ENCODE measurements around the gene AREL1. TPM values are rescaled to one million over a fixed set of nuclear protein-coding genes. Genes with fewer than 3 reads are reported as not detected.

Gene AREL1
- total RNA-seq, 1 experiment from 2014 or later: 98.4 TPM

DNA sequence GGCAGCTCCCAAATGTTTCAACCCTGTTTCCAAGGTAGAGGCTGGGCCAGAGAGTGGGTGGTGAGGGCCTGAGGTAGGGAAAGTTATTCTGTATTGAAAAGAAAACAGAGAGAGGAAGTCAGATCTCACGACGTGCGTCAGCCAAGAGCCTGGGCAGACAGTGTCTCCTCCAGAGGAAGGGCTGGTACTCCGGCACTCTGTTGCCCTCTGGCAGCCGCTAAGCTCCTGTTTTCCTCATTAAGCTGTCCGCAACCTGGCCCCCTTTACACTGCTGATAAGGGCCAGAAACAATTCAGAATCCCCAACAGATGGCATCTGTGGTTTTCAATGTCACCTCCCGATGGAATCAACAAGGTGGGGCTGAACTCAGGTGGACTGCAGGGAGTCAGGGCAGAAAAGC, 74.8 kb downstream of the AREL1 start:
- H3K4me2 ChIP-seq: no peak overlapping the region
- H3K36me3 ChIP-seq (ENCODE audit: low read depth): no peaks in the 10 kb centered on the region
- no peaks in the 10 kb centered on the region for H3K9me2 ChIP-seq (ENCODE audit: insufficient read depth)
- H2AFZ ChIP-seq: no peak overlapping the region
- H3K27me3 ChIP-seq (ENCODE audit: insufficient read depth, low read depth): no peaks in the 10 kb centered on the region
- intact Hi-C loops (cut with micrococcal nuclease; ENCODE audit: unreplicated experiment): no loop called here
- no peak overlapping the region for H3K4me3 ChIP-seq
- no peaks in the 10 kb centered on the region for H3K9me3 ChIP-seq (ENCODE audit: insufficient read depth, low read depth)
- ChIA-PET POLR2A (ENCODE audit: unreplicated experiment) (interaction anchor here (0.5 to 0.7 kb wide), 2 partner anchors 498 to 790 kb away, joined by 5 to 9 read pairs; partner anchors contain the start of gene JDP2), CTCF (no interaction called here)
- no peaks in the 10 kb centered on the region for H3K79me2 ChIP-seq (ENCODE audit: low read depth)
- peaks cover 9% of the 10 kb centered on the region for H3K4me1 ChIP-seq (replicated peaks; ENCODE audit: insufficient read depth)
- H3K27ac ChIP-seq: no peak overlapping the region
- no peaks in the 10 kb centered on the region; the same call in none of the 2 replicates for H3F3A ChIP-seq (ENCODE audit: insufficient read depth, low read depth)
- DNase-seq: no peak
- TF ChIP-seq EZH2 (IDR thresholded peaks at IDR 0.05; ENCODE audit: low read depth): no peak
- TF ChIP-seq, protein P1, sequence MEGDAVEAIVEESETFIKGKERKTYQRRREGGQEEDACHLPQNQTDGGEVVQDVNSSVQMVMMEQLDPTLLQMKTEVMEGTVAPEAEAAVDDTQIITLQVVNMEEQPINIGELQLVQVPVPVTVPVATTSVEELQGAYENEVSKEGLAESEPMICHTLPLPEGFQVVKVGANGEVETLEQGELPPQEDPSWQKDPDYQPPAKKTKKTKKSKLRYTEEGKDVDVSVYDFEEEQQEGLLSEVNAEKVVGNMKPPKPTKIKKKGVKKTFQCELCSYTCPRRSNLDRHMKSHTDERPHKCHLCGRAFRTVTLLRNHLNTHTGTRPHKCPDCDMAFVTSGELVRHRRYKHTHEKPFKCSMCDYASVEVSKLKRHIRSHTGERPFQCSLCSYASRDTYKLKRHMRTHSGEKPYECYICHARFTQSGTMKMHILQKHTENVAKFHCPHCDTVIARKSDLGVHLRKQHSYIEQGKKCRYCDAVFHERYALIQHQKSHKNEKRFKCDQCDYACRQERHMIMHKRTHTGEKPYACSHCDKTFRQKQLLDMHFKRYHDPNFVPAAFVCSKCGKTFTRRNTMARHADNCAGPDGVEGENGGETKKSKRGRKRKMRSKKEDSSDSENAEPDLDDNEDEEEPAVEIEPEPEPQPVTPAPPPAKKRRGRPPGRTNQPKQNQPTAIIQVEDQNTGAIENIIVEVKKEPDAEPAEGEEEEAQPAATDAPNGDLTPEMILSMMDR (conservative IDR thresholded peaks at IDR 0.05): no peak
- BruUV-seq (replicated peaks): no TSS peak
- H4K20me1 ChIP-seq (ENCODE audit: insufficient read depth): no peaks in the 10 kb centered on the region

- TF ChIP-seq, protein P1 (conservative IDR thresholded peaks at IDR 0.05): no peak
- TF ChIP-seq EZH2 (IDR thresholded peaks at IDR 0.05; ENCODE audit: low read depth): no peak
- ChIA-PET POLR2A (ENCODE audit: unreplicated experiment) (interaction anchor here (0.6 kb wide), 1 partner anchor 22 kb away, joined by 4 read pairs; no protein-coding TSS in a partner anchor), CTCF (no interaction called here)
- H2AFZ ChIP-seq: no peak overlapping the region
- H3K27ac ChIP-seq: no peak overlapping the region
- H3K4me3 ChIP-seq: no peak overlapping the region
- H4K20me1 ChIP-seq (ENCODE audit: insufficient read depth): no peaks in the 10 kb centered on the region
- H3K4me2 ChIP-seq: no peak overlapping the region
- H3K36me3 ChIP-seq (ENCODE audit: low read depth): no peaks in the 10 kb centered on the region
- intact Hi-C loops (cut with micrococcal nuclease; ENCODE audit: unreplicated experiment): no loop called here
- H3K79me2 ChIP-seq (ENCODE audit: low read depth): no peaks in the 10 kb centered on the region
- no peaks in the 10 kb centered on the region for H3K9me3 ChIP-seq (ENCODE audit: insufficient read depth, low read depth)
- no peaks in the 10 kb centered on the region for H3K27me3 ChIP-seq (ENCODE audit: insufficient read depth, low read depth)
- DNase-seq: no peak
- H3K4me1 ChIP-seq (replicated peaks; ENCODE audit: insufficient read depth): peaks cover 9% of the 10 kb centered on the region
- no peaks in the 10 kb centered on the region; the same call in 1 of the 2 replicates for H3F3A ChIP-seq (ENCODE audit: insufficient read depth, low read depth)
- H3K9me2 ChIP-seq (ENCODE audit: insufficient read depth): no peaks in the 10 kb centered on the region
- no TSS peak for BruUV-seq (replicated peaks)
Measured at GRCh38 chr14:74637178-74637550, 75.7 kb downstream of the AREL1 start.

DNA sequence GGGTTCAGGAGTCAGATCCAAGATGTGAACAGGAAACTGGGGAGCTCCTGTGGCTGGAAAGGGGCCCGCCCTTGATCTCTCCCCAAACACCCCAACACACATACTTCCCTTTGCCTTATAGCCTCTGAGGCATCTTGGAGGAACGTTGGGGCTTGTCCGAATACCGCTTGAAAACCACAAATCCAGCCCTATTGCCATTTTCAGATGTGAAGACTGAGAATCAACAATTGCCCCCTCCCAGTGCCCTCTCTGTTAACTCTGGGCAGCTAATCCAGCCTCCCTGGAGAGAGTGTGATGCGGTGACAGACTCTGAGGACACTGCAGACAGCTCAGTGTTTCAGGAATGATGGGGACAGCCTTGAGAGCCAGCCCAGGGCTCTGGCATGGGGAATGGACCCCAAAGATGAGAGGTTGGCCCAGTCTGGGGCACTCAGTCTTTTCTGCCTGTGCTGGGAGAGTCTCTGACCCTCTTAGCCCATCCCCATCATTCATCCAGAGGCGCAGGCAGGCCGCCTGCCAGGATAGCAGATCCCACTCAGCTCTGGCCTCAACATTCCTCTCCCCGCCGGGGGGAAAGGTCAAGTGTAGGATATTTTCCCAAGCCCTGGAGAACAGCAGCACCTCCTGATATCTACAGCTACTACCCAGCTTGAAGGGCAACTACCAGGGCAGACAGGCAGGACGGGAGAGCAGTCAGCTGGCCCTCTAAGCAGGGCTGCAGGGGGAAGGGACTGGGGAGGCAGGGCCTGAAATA, 76.3 kb downstream of the AREL1 start:
- ChIA-PET CTCF (interaction anchor here (0.6 to 0.8 kb wide), 2 partner anchors 18 to 24 kb away, joined by 3 read pairs; no protein-coding TSS in a partner anchor), POLR2A (ENCODE audit: unreplicated experiment) (interaction anchor here (0.6 to 0.8 kb wide), 4 partner anchors 13 to 84 kb away, joined by 3 to 33 read pairs (median 11); no protein-coding TSS in a partner anchor)
- H2AFZ ChIP-seq: no peak overlapping the region
- no peaks in the 10 kb centered on the region for H3K36me3 ChIP-seq (ENCODE audit: low read depth)
- no peaks in the 10 kb centered on the region for H3K27me3 ChIP-seq (ENCODE audit: insufficient read depth, low read depth)
- H3K4me3 ChIP-seq: no peak overlapping the region
- no peaks in the 10 kb centered on the region for H3K9me3 ChIP-seq (ENCODE audit: insufficient read depth, low read depth)
- no peaks in the 10 kb centered on the region; the same call in 1 of the 2 replicates for H3F3A ChIP-seq (ENCODE audit: insufficient read depth, low read depth)
- no peak overlapping the region for H3K4me2 ChIP-seq
- no TSS peak for BruUV-seq (replicated peaks)
- H4K20me1 ChIP-seq (ENCODE audit: insufficient read depth): no peaks in the 10 kb centered on the region
- peaks cover 9% of the 10 kb centered on the region for H3K4me1 ChIP-seq (replicated peaks; ENCODE audit: insufficient read depth)
- no peaks in the 10 kb centered on the region for H3K9me2 ChIP-seq (ENCODE audit: insufficient read depth)
- DNase-seq: no peak
- no peaks in the 10 kb centered on the region for H3K79me2 ChIP-seq (ENCODE audit: low read depth)
- intact Hi-C loops (cut with micrococcal nuclease; ENCODE audit: unreplicated experiment): no loop called here
- H3K27ac ChIP-seq: no peak overlapping the region
- no peak for TF ChIP-seq EZH2 (IDR thresholded peaks at IDR 0.05; ENCODE audit: low read depth)
- TF ChIP-seq, protein P1 (conservative IDR thresholded peaks at IDR 0.05): no peak

Data from PC-9 (cell line).